A673 (cell line): Measurements from ENCODE around the gene KCP.

Experiments used
- CTCF ChIP-seq: fragments of 300-800, 200-600 bp; sonication (generic); conservative IDR thresholded peaks from 2 replicates; pipeline ENCODE4 v1.5.1; 2017; ENCODE audit warnings: low read depth, mild to moderate bottlenecking, antibody characterized with exemption, low read length, moderate library complexity, mixed read lengths
- EZH2 ChIP-seq: fragments of 200-600 bp; sonication (generic); IDR thresholded peaks from 2 replicates; pipeline ENCODE4 v1.6.1; 2017; ENCODE audit warnings: borderline replicate concordance, low read depth, mild to moderate bottlenecking, mixed read lengths, antibody characterized with exemption, low read length; ENCODE audit not compliant: poor library complexity, severe bottlenecking

- TF ChIP-seq CTCF: no peak
- TF ChIP-seq EZH2: no peak
Measured at GRCh38 chr7:128912281-128912680, 1.8 kb upstream of the KCP start.
